Left lobe of liver (tissue), 2 donors: Measurements from ENCODE around the gene CEP70. TPM values are rescaled to one million over a fixed set of nuclear protein-coding genes. Genes with fewer than 3 reads are reported as not detected.
"Not testable (repeated sequence)": the region's sequence is repeated elsewhere in the genome, so short reads cannot be mapped to it uniquely, and the experiment has no call there.

Experiments used
- ATAC-seq: fragments of 200-7000 bp; cut with Tn5 transposase; one replicate; pipeline ENCODE4 v1.9.1; 2020; ENCODE audit warnings: mild to moderate bottlenecking, moderate library complexity
- DNase-seq: peaks from one replicate; pipeline ENCODE4 v3.0.0-alpha.2; 2020; ENCODE audit warnings: low spot score
- total RNA-seq: library from RNA; stranded (reverse); gene quantifications from one replicate; pipeline ENCODE4 v1.2.1, GENCODE V29; 2021
- donor health status: DM: no; HTN: no; CAD: no; lungs with moderate emphysema.
- donor health status: DM: no; HTN: yes; CAD: no.

The CEP70 gene
- total RNA-seq, 1 donor from 2014 or later = 23.8 TPM

- ATAC-seq (peak; percentile 22), DNase-seq (no peak)
Measured at GRCh38 chr3:138593488-138594149, 441 bp downstream of the CEP70 start.

- ATAC-seq (no peak), DNase-seq (no peak)
Measured at GRCh38 chr3:138591392-138591791, 2.7 kb downstream of the CEP70 start.

- DNase-seq (no peak), ATAC-seq (no peak)
Measured at GRCh38 chr3:138588445-138588844, 5.6 kb downstream of the CEP70 start.

GRCh38 chr3:138587374-138587773 is 6.7 kb downstream of the CEP70 start:
- ATAC-seq = no peak
- DNase-seq = no peak

GRCh38 chr3:138578961-138579574 is 15.0 kb downstream of the CEP70 start:
- DNase-seq (no peak), ATAC-seq (no peak)

GRCh38 chr3:138578141-138578540 is 15.9 kb downstream of the CEP70 start:
- ATAC-seq (no peak), DNase-seq (no peak)

- DNase-seq (no peak), ATAC-seq (no peak)
Measured at GRCh38 chr3:138573138-138573537, 20.9 kb downstream of the CEP70 start.

- peak; percentile 58 for ATAC-seq
Measured at GRCh38 chr3:138569624-138570023, 24.4 kb downstream of the CEP70 start.

GRCh38 chr3:138569090-138569489 is 25.0 kb downstream of the CEP70 start:
- ATAC-seq = no peak
- DNase-seq = no peak

More at GRCh38 chr3:138569624-138570023, 24.4 kb downstream of the CEP70 start:
- DNase-seq = not testable (repeated sequence)

GRCh38 chr3:138567403-138567802 is 26.7 kb downstream of the CEP70 start:
- peak; percentile 82 for ATAC-seq

GRCh38 chr3:138566293-138566692 is 27.8 kb downstream of the CEP70 start:
- not testable (repeated sequence) for ATAC-seq, DNase-seq

More at GRCh38 chr3:138567403-138567802, 26.7 kb downstream of the CEP70 start:
- DNase-seq = no peak

- ATAC-seq, DNase-seq: not testable (repeated sequence)
Measured at GRCh38 chr3:138562902-138563301, 31.2 kb downstream of the CEP70 start.

GRCh38 chr3:138560501-138560900 is 33.6 kb downstream of the CEP70 start:
- ATAC-seq = no peak
- no peak for DNase-seq

GRCh38 chr3:138559134-138559533 is 34.9 kb downstream of the CEP70 start:
- ATAC-seq = no peak

GRCh38 chr3:138554775-138555174 is 39.3 kb downstream of the CEP70 start:
- not testable (repeated sequence) for ATAC-seq, DNase-seq

More at GRCh38 chr3:138559134-138559533, 34.9 kb downstream of the CEP70 start:
- no peak for DNase-seq

GRCh38 chr3:138550958-138551357 is 43.1 kb downstream of the CEP70 start:
- not testable (repeated sequence) for ATAC-seq, DNase-seq

- DNase-seq = no peak
- no peak for ATAC-seq
Measured at GRCh38 chr3:138549179-138549977, 44.7 kb downstream of the CEP70 start.

GRCh38 chr3:138547342-138547975 is 46.6 kb downstream of the CEP70 start:
- no peak for ATAC-seq
- DNase-seq = no peak

GRCh38 chr3:138544546-138544945 is 49.5 kb downstream of the CEP70 start:
- no peak for ATAC-seq
- no peak for DNase-seq

GRCh38 chr3:138542977-138543376 is 51.1 kb downstream of the CEP70 start:
- ATAC-seq (no peak), DNase-seq (no peak)

- no peak for DNase-seq
- ATAC-seq = no peak
Measured at GRCh38 chr3:138539352-138539751, 54.7 kb downstream of the CEP70 start.
